Measurements from ENCODE around the gene ST6GAL2.

The ST6GAL2 gene

GRCh38 chr2:106828119-106828518 lies 57.8 kb downstream of the ST6GAL2 start:
- DNase-seq (ENCODE audit: low spot score) = no peak

GRCh38 chr2:106827158-106827557 lies 58.8 kb downstream of the ST6GAL2 start:
- no peak for DNase-seq (ENCODE audit: low spot score)

GRCh38 chr2:106825161-106825560 lies 60.8 kb downstream of the ST6GAL2 start:
- no peak for DNase-seq (ENCODE audit: low spot score)

GRCh38 chr2:106816974-106817373 lies 69.0 kb downstream of the ST6GAL2 start:
- DNase-seq (ENCODE audit: low spot score) = no peak

GRCh38 chr2:106812841-106813240 lies 73.1 kb downstream of the ST6GAL2 start:
- no peak for DNase-seq (ENCODE audit: low spot score)

GRCh38 chr2:106812383-106812782 lies 73.6 kb downstream of the ST6GAL2 start:
- DNase-seq (ENCODE audit: low spot score) = no peak

GRCh38 chr2:106805716-106806115 lies 80.3 kb downstream of the ST6GAL2 start:
- no peak for DNase-seq (ENCODE audit: low spot score)

GRCh38 chr2:106804161-106804560 lies 81.8 kb downstream of the ST6GAL2 start:
- no peak for DNase-seq (ENCODE audit: low spot score)

GRCh38 chr2:106800976-106801655 lies 84.9 kb downstream of the ST6GAL2 start:
- no peak for DNase-seq (ENCODE audit: low spot score)

GRCh38 chr2:106800180-106800579 lies 85.8 kb downstream of the ST6GAL2 start:
- no peak for DNase-seq (ENCODE audit: low spot score)

- DNase-seq (ENCODE audit: low spot score) = no peak
Observed at GRCh38 chr2:106798826-106799552, 87.0 kb downstream of the ST6GAL2 start.

GRCh38 chr2:106797494-106797893 lies 88.5 kb downstream of the ST6GAL2 start:
- DNase-seq (ENCODE audit: low spot score) = no peak

- no peak for DNase-seq (ENCODE audit: low spot score)
Observed at GRCh38 chr2:106792671-106793070, 93.3 kb downstream of the ST6GAL2 start.

- no peak for DNase-seq (ENCODE audit: low spot score)
Observed at GRCh38 chr2:106789185-106789584, 96.8 kb downstream of the ST6GAL2 start.

GRCh38 chr2:106782681-106783080 lies 103.3 kb downstream of the ST6GAL2 start:
- DNase-seq (ENCODE audit: low spot score) = no peak

GRCh38 chr2:106781196-106781595 lies 104.8 kb downstream of the ST6GAL2 start:
- DNase-seq (ENCODE audit: low spot score) = no peak

GRCh38 chr2:106771811-106772210 lies 114.2 kb downstream of the ST6GAL2 start:
- DNase-seq (ENCODE audit: low spot score) = no peak

- DNase-seq (ENCODE audit: low spot score) = no peak
Observed at GRCh38 chr2:106770986-106771385, 115.0 kb downstream of the ST6GAL2 start.

- DNase-seq (ENCODE audit: low spot score) = no peak
Observed at GRCh38 chr2:106764614-106765013, 121.4 kb downstream of the ST6GAL2 start.

- DNase-seq (ENCODE audit: low spot score) = no peak
Observed at GRCh38 chr2:106759966-106760365, 126.0 kb downstream of the ST6GAL2 start.

- no peak for DNase-seq (ENCODE audit: low spot score)
Observed at GRCh38 chr2:106758901-106759497, 127.0 kb downstream of the ST6GAL2 start.
